ENCODE measurements around the gene IL17A. TPM values are rescaled to one million over a fixed set of nuclear protein-coding genes. Genes with fewer than 3 reads are reported as not detected.
A peak's percentile ranks its signal among the peaks of the same experiment; 100 is the strongest.

The IL17A gene
- total RNA-seq, 4 donors from 2014 or later: not detected

- Histone ChIP-seq H3K4me1 (peaks cover 0 to 7% (median 2%) of the 10 kb centered on the region in 4 donors), H3K27ac (no peak overlapping the region), H3K9me3 (no peaks in the 10 kb centered on the region), H3K27me3 (no peaks in the 10 kb centered on the region), H3K4me3 (no peak overlapping the region), H3K36me3 (no peaks in the 10 kb centered on the region)
- in situ Hi-C loops (cut with MboI; ENCODE audit: low pct_ligation_motif_present in 1 of 4, low pct_unique_long_range_greater_than_20kb in 1 of 4, low sequenced_read_pairs in 3 of 4) (loop anchor here in 1 of 4 donors (10.0 kb wide), 1 partner anchor 167 kb away; no protein-coding TSS in a partner anchor), intact Hi-C loops (cut with DNase I; ENCODE audit: low total_unique reads) (no loop called here)
- WGBS, 2 donors (ENCODE audit: low coverage in 1 of 2): 83 to 84% methylated on average over 4 to 8 of the region's 8 CpGs
- no peak for DNase-seq
- no peak for TF ChIP-seq POLR2AphosphoS5 (IDR thresholded peaks at IDR 0.05)
- TF ChIP-seq EP300 (IDR thresholded peaks at IDR 0.05; ENCODE audit: low read depth): no peak
- no peak for TF ChIP-seq CTCF (IDR thresholded peaks at IDR 0.05)
- no peak for TF ChIP-seq POLR2A (IDR thresholded peaks at IDR 0.05)
These were observed 45.4 kb downstream of the IL17A start for GRCh38 chr6:52231406-52232127.

- no peaks in the 10 kb centered on the region for H3K9me3 ChIP-seq
- WGBS, 2 donors (ENCODE audit: low coverage in 1 of 2): 65 to 72% methylated on average over 4 of the region's 4 CpGs
- H3K4me3 ChIP-seq: no peak overlapping the region
- no peaks in the 10 kb centered on the region for H3K36me3 ChIP-seq
- peaks cover 0 to 7% (median 2%) of the 10 kb centered on the region in 4 donors for H3K4me1 ChIP-seq
- DNase-seq: no peak
- TF ChIP-seq POLR2A (IDR thresholded peaks at IDR 0.05) (no peak), EP300 (IDR thresholded peaks at IDR 0.05; ENCODE audit: low read depth) (no peak), CTCF (IDR thresholded peaks at IDR 0.05) (no peak), POLR2AphosphoS5 (IDR thresholded peaks at IDR 0.05) (no peak)
- H3K27me3 ChIP-seq: no peaks in the 10 kb centered on the region
- H3K27ac ChIP-seq: no peak overlapping the region
- in situ Hi-C loops (cut with MboI; ENCODE audit: low pct_ligation_motif_present in 1 of 4, low pct_unique_long_range_greater_than_20kb in 1 of 4, low sequenced_read_pairs in 3 of 4) (loop anchor here in 1 of 4 donors (10.0 kb wide), 1 partner anchor 168 kb away; no protein-coding TSS in a partner anchor), intact Hi-C loops (cut with DNase I; ENCODE audit: low total_unique reads) (no loop called here)
These were observed 46.8 kb downstream of the IL17A start for GRCh38 chr6:52233005-52233404.

- intact Hi-C loops (cut with DNase I; ENCODE audit: low total_unique reads) (no loop called here), in situ Hi-C loops (cut with MboI; ENCODE audit: low pct_ligation_motif_present in 1 of 4, low pct_unique_long_range_greater_than_20kb in 1 of 4, low sequenced_read_pairs in 3 of 4) (loop anchor here in 1 of 4 donors (10.0 kb wide), 1 partner anchor 169 kb away; no protein-coding TSS in a partner anchor)
- DNase-seq: peak; percentile 24
- no peak overlapping the region for H3K27ac ChIP-seq
- 23 to 32% methylated on average over 6 to 15 of the region's 15 CpGs for WGBS, 2 donors (ENCODE audit: low coverage in 1 of 2)
- H3K36me3 ChIP-seq: no peaks in the 10 kb centered on the region
- H3K4me1 ChIP-seq: peaks cover 0 to 7% (median 2%) of the 10 kb centered on the region in 4 donors
- TF ChIP-seq EP300 (IDR thresholded peaks at IDR 0.05; ENCODE audit: low read depth): no peak
- TF ChIP-seq POLR2A (IDR thresholded peaks at IDR 0.05): no peak
- no peak for TF ChIP-seq POLR2AphosphoS5 (IDR thresholded peaks at IDR 0.05)
- TF ChIP-seq CTCF (IDR thresholded peaks at IDR 0.05): peak; percentile 35 to 63 (median 51)
- no peaks in the 10 kb centered on the region for H3K9me3 ChIP-seq
- no peak overlapping the region for H3K4me3 ChIP-seq
- H3K27me3 ChIP-seq: no peaks in the 10 kb centered on the region
These were observed 48.0 kb downstream of the IL17A start for GRCh38 chr6:52233975-52234823.

Small RNA genes lying within 50 kb of the gene (small RNA-seq; reads per million reads assigned to genes)
- gene MIR133B: 0 to 0.53 (median 0.14) reads per million in 4 donors
- gene MIR206: 0 reads per million in 4 donors

Other genes starting within 250 kb of the IL17A start
- under 1 TPM; 0.16 to 0.60 (median 0.32) TPM for gene PKHD1, start 98.8 kb upstream of the IL17A start, total RNA-seq
- gene IL17F, start 58.1 kb downstream of the IL17A start, total RNA-seq: not detected
- gene MCM3, start 98.4 kb downstream of the IL17A start, total RNA-seq: 10 to 100 TPM; 13.5 to 27.3 (median 24.2) TPM
- gene PAQR8, start 175.8 kb downstream of the IL17A start, total RNA-seq: 100 to 1,000 TPM in 3 of 4 donors, 10 to 100 TPM in 1; 27.1 to 250 (median 159) TPM
- 10 to 100 TPM; 17.1 to 28.4 (median 19.5) TPM for gene EFHC1, start 234.0 kb downstream of the IL17A start, total RNA-seq